Body of pancreas (tissue), 4 donors: ENCODE data around the gene UQCRFS1. TPM values are rescaled to one million over a fixed set of nuclear protein-coding genes. Genes with fewer than 3 reads are reported as not detected.

Source experiments
- ATAC-seq: fragments of 150-250 bp; one replicate; pipeline ENCODE4 v1.9.1; 2016
- DNase-seq, 4 donors: peaks; one replicate each; pipeline ENCODE4 v3.0.0-alpha.2; 2019
- H3K27ac ChIP-seq, 4 donors: fragments of 200-600 bp; sonication (generic); 1 replicate in 3 of 4; 2 replicates in 1 of 4; pipeline versions ENCODE4 v1.5.1 to v1.6.1; 2016 to 2019; ENCODE audit warnings: mild to moderate bottlenecking in 1 of 4, mixed read lengths in 1 of 4, moderate library complexity in 1 of 4
- H3K27me3 ChIP-seq, 2 donors: fragments of 200-600 bp; sonication (generic); one replicate each; pipeline ENCODE4 v1.6.0; 2016; ENCODE audit warnings: mild to moderate bottlenecking in 1 of 2
- H3K36me3 ChIP-seq, 2 donors: fragments of 200-600 bp; sonication (generic); replicated peaks in 1 of 2; 2 replicates each; pipeline ENCODE4 v1.5.1; 2016; ENCODE audit warnings: low read depth in 2 of 2; ENCODE audit not compliant: insufficient read depth in 1 of 2
- H3K4me1 ChIP-seq: fragments of 200-600 bp; sonication (generic); one replicate; pipeline ENCODE4 v1.6.0; 2016
- H3K4me3 ChIP-seq, 2 donors: fragments of 200-600 bp; sonication (generic); 1 replicate in 1 of 2; 2 replicates in 1 of 2; pipeline ENCODE4 v1.5.1; 2016 to 2019
- H3K9me3 ChIP-seq, 3 donors: fragments of 200-600 bp; sonication (generic); 1 replicate in 2 of 3; 2 replicates in 1 of 3; pipeline ENCODE4 v1.5.1; 2016
- CTCF ChIP-seq, 7 experiments: fragments of 450-650 bp in 4 of 7; fragments of 200-600 bp in 3 of 7; sonication (generic) in 3 of 7; IDR thresholded peaks; one replicate each; pipeline ENCODE4 v1.5.1; 2016 to 2019; ENCODE audit warnings: antibody characterized with exemption in 7 of 7
- POLR2A ChIP-seq, 3 donors: fragments of 450-650 bp; IDR thresholded peaks; one replicate each; pipeline ENCODE4 v1.6.1; 2016; ENCODE audit warnings: antibody characterized with exemption in 3 of 3, mild to moderate bottlenecking in 2 of 3
- WGBS, 2 donors: methylation state at CpG; one replicate each; pipeline ENCODE4 v1.1.5; 2017; 5-methylcytosine and 5-hydroxymethylcytosine counted together
- intact Hi-C: fragments of 100-400 bp; cut with DNase I; formaldehyde crosslinking; loops from one replicate; pipeline ENCODE4 v1.15.1; 2023
- total RNA-seq, 2 donors: library from RNA; depleted of rRNA; stranded (reverse); fragments of >200 nt; gene quantifications; one replicate each; pipeline ENCODE4 v1.1.0, GENCODE V29; 2016

The UQCRFS1 gene
- total RNA-seq, 2 donors from 2014 or later = 12.5 to 15.3 TPM

- intact Hi-C loops = no loop called here
- DNase-seq (no peak), ATAC-seq (no peak)
- no peaks in the 10 kb centered on the region for H3K36me3 ChIP-seq
- no peak overlapping the region for H3K27ac ChIP-seq
- H3K27me3 ChIP-seq = peaks cover 0 to 6% of the 10 kb centered on the region in 2 donors
- 40 to 41% methylated on average over 9 of the region's 9 CpGs for WGBS, 2 donors
- H3K4me1 ChIP-seq = no peaks in the 10 kb centered on the region
- H3K4me3 ChIP-seq = no peak overlapping the region
- TF ChIP-seq POLR2A (IDR thresholded peaks at IDR 0.05) (no peak), CTCF (IDR thresholded peaks at IDR 0.05) (no peak)
- H3K9me3 ChIP-seq = no peaks in the 10 kb centered on the region
Measured at GRCh38 chr19:29248332-29248844, 35.4 kb upstream of the UQCRFS1 start.

DNA sequence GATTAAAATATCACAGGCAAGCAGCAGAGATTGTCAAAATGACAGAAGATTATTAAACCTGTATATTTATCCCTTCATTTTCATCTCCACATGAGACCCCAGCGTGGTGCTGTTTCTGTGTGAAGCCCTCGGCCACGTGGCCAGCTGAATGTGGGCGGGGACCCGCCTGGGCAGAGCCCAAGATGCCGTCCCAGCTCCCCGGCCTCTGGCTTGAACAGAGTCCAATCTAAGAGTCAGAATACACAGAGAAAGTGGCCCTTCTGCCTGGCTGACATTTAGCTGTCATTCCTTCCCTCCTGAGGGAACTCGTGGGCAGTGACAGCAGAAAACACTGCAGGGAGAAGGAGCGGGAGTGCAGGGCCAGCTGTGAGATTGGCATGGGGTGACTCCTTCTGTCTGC lies 34.9 kb upstream of the UQCRFS1 start:
- no peaks in the 10 kb centered on the region for H3K4me1 ChIP-seq
- H3K9me3 ChIP-seq = no peaks in the 10 kb centered on the region
- H3K27ac ChIP-seq = no peak overlapping the region
- H3K4me3 ChIP-seq = no peak overlapping the region
- 18 to 21% methylated on average over 9 of the region's 9 CpGs for WGBS, 2 donors
- peaks cover 0 to 6% of the 10 kb centered on the region in 2 donors for H3K27me3 ChIP-seq
- no peak for ATAC-seq
- intact Hi-C loops = no loop called here
- TF ChIP-seq CTCF (IDR thresholded peaks at IDR 0.05) = no peak
- TF ChIP-seq POLR2A (IDR thresholded peaks at IDR 0.05) = no peak
- H3K36me3 ChIP-seq = no peaks in the 10 kb centered on the region
- no peak for DNase-seq

DNA sequence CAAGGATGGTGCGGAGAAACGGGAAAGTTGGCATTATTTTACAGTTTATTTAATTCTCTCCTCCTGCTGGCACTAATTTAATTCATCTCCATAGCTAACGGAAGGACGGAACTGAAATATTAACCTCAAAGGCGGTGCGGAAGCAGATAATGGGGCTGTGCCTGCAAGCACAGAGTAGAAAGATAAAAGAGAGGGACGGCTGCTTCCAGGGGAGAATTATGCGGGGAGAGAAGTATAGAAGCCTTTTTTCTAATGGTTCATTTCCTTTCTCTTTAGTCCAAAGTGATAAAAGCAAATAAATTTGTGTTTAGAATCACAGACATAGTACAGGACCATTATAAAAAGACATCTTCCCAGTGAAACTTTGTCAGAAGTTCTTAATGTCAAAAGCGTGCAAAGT lies 34.5 kb upstream of the UQCRFS1 start:
- Histone ChIP-seq H3K36me3 (no peaks in the 10 kb centered on the region), H3K27me3 (peaks cover 0 to 6% of the 10 kb centered on the region in 2 donors), H3K9me3 (no peaks in the 10 kb centered on the region), H3K27ac (no peak overlapping the region), H3K4me1 (no peaks in the 10 kb centered on the region), H3K4me3 (no peak overlapping the region)
- 51 to 61% methylated on average over 9 of the region's 9 CpGs for WGBS, 2 donors
- DNase-seq (no peak), ATAC-seq (no peak)
- no peak for TF ChIP-seq POLR2A (IDR thresholded peaks at IDR 0.05)
- no peak for TF ChIP-seq CTCF (IDR thresholded peaks at IDR 0.05)
- intact Hi-C loops = no loop called here

- intact Hi-C loops = no loop called here
- 52 to 70% methylated on average over 3 of the region's 3 CpGs for WGBS, 2 donors
- ATAC-seq (no peak), DNase-seq (no peak)
- no peak overlapping the region for H3K4me3 ChIP-seq
- H3K27me3 ChIP-seq = peaks cover 0 to 6% of the 10 kb centered on the region in 2 donors
- H3K4me1 ChIP-seq = no peaks in the 10 kb centered on the region
- no peaks in the 10 kb centered on the region for H3K36me3 ChIP-seq
- no peaks in the 10 kb centered on the region for H3K9me3 ChIP-seq
- H3K27ac ChIP-seq = no peak overlapping the region
- TF ChIP-seq CTCF (IDR thresholded peaks at IDR 0.05) (no peak), POLR2A (IDR thresholded peaks at IDR 0.05) (no peak)
Measured at GRCh38 chr19:29247051-29247450, 34.1 kb upstream of the UQCRFS1 start.

GRCh38 chr19:29245215-29245614 lies 32.3 kb upstream of the UQCRFS1 start:
- ATAC-seq (no peak), DNase-seq (no peak)
- H3K36me3 ChIP-seq = no peaks in the 10 kb centered on the region
- no peaks in the 10 kb centered on the region for H3K9me3 ChIP-seq
- H3K27me3 ChIP-seq = peaks cover 0 to 6% of the 10 kb centered on the region in 2 donors
- TF ChIP-seq CTCF (IDR thresholded peaks at IDR 0.05) = no peak
- no peak for TF ChIP-seq POLR2A (IDR thresholded peaks at IDR 0.05)
- 32 to 50% methylated on average over 6 of the region's 6 CpGs for WGBS, 2 donors
- H3K4me3 ChIP-seq = no peak overlapping the region
- H3K27ac ChIP-seq = no peak overlapping the region
- H3K4me1 ChIP-seq = no peaks in the 10 kb centered on the region
- intact Hi-C loops = no loop called here
